Activated naive CD4-positive, alpha-beta T cell treated with anti-CD3 and anti-CD28 coated beads, Interleukin-2, amount 50 U/mL, for 72 hours (primary cell): ENCODE results near the gene CSNK1A1. TPM values are rescaled to one million over a fixed set of nuclear protein-coding genes. Genes with fewer than 3 reads are reported as not detected.

Source experiments
- ATAC-seq, 2 donors: fragments of 150-1000 bp; cut with Tn5 transposase; 2 replicates each; pipeline ENCODE4 v1.10.0; 2021; ENCODE audit warnings: mild to moderate bottlenecking in 2 of 2, moderate library complexity in 2 of 2
- DNase-seq, 2 donors: peaks; one replicate each; pipeline ENCODE4 v3.0.0; 2021 to 2022; ENCODE audit warnings: low spot score in 2 of 2
- H3K27ac Mint-ChIP-seq, 2 donors: one replicate each; pipeline ENCODE4 v1.8.0; 2022; ENCODE audit warnings: mild to moderate bottlenecking in 2 of 2, mixed read lengths in 2 of 2
- H3K36me3 Mint-ChIP-seq, 2 donors: one replicate each; pipeline ENCODE4 v1.8.0; 2022; ENCODE audit warnings: mixed read lengths in 2 of 2
- H3K9me3 Mint-ChIP-seq, 2 donors: one replicate each; pipeline ENCODE4 v1.8.0; 2022; ENCODE audit warnings: mixed read lengths in 2 of 2
- total RNA-seq, 2 donors: library from RNA; stranded (reverse); gene quantifications; one replicate each; pipeline ENCODE4 v1.2.3, GENCODE V29; 2022

Gene CSNK1A1
- total RNA-seq, 2 donors from 2014 or later: 148 to 197 TPM

GRCh38 chr5:149489605-149490037, 61.6 kb downstream of the CSNK1A1 start:
- Mint-ChIP-seq H3K27ac (no peak overlapping the region), H3K9me3 (no peaks in the 10 kb centered on the region), H3K36me3 (peaks cover 0 to 5% of the 10 kb centered on the region in 2 donors)
- no peak for DNase-seq
- no peak for ATAC-seq

GRCh38 chr5:149488645-149489306, 62.5 kb downstream of the CSNK1A1 start:
- Mint-ChIP-seq H3K36me3 (no peaks in the 10 kb centered on the region), H3K9me3 (no peaks in the 10 kb centered on the region), H3K27ac (peak overlapping the region in 1 of 2 donors; percentile 72)
- ATAC-seq (no peak), DNase-seq (peak in 1 of 2 donors; percentile 14)

GRCh38 chr5:149487672-149488071, 63.6 kb downstream of the CSNK1A1 start:
- no peak for ATAC-seq
- no peaks in the 10 kb centered on the region for H3K9me3 Mint-ChIP-seq
- H3K36me3 Mint-ChIP-seq: no peaks in the 10 kb centered on the region
- peak overlapping the region in 1 of 2 donors; percentile 85 for H3K27ac Mint-ChIP-seq
- no peak for DNase-seq

GRCh38 chr5:149486726-149487635, 64.3 kb downstream of the CSNK1A1 start:
- no peaks in the 10 kb centered on the region for H3K9me3 Mint-ChIP-seq
- ATAC-seq (no peak), DNase-seq (peak in 1 of 2 donors; percentile 9)
- no peaks in the 10 kb centered on the region for H3K36me3 Mint-ChIP-seq
- peak overlapping the region in 1 of 2 donors; percentile 85 for H3K27ac Mint-ChIP-seq

- Mint-ChIP-seq H3K9me3 (no peaks in the 10 kb centered on the region), H3K36me3 (no peaks in the 10 kb centered on the region), H3K27ac (peak overlapping the region in 1 of 2 donors; percentile 55)
- DNase-seq (no peak), ATAC-seq (peak in 1 of 2 donors; percentile 29)
Measured at GRCh38 chr5:149485655-149486615, 65.3 kb downstream of the CSNK1A1 start.

- no peak for ATAC-seq
- no peaks in the 10 kb centered on the region for H3K36me3 Mint-ChIP-seq
Measured at GRCh38 chr5:149481485-149481884, 69.8 kb downstream of the CSNK1A1 start.

GRCh38 chr5:149478761-149479160, 72.5 kb downstream of the CSNK1A1 start:
- H3K36me3 Mint-ChIP-seq: no peaks in the 10 kb centered on the region
- H3K27ac Mint-ChIP-seq: no peak overlapping the region

More at GRCh38 chr5:149481485-149481884, 69.8 kb downstream of the CSNK1A1 start:
- no peak overlapping the region for H3K27ac Mint-ChIP-seq
- peak in 1 of 2 donors; percentile 18 for DNase-seq
- H3K9me3 Mint-ChIP-seq: no peaks in the 10 kb centered on the region

GRCh38 chr5:149475777-149476176, 75.5 kb downstream of the CSNK1A1 start:
- H3K9me3 Mint-ChIP-seq: no peaks in the 10 kb centered on the region
- no peak overlapping the region for H3K27ac Mint-ChIP-seq
- no peaks in the 10 kb centered on the region for H3K36me3 Mint-ChIP-seq
- no peak for DNase-seq
- ATAC-seq: no peak

More at GRCh38 chr5:149478761-149479160, 72.5 kb downstream of the CSNK1A1 start:
- ATAC-seq (no peak), DNase-seq (no peak)
- no peaks in the 10 kb centered on the region for H3K9me3 Mint-ChIP-seq

GRCh38 chr5:149474198-149474597, 77.0 kb downstream of the CSNK1A1 start:
- DNase-seq (peak in 1 of 2 donors; percentile 28), ATAC-seq (no peak)
- Mint-ChIP-seq H3K27ac (no peak overlapping the region), H3K9me3 (no peaks in the 10 kb centered on the region), H3K36me3 (no peaks in the 10 kb centered on the region)

- ATAC-seq (no peak), DNase-seq (no peak)
- no peaks in the 10 kb centered on the region for H3K36me3 Mint-ChIP-seq
- no peaks in the 10 kb centered on the region for H3K9me3 Mint-ChIP-seq
- H3K27ac Mint-ChIP-seq: peak overlapping the region in 1 of 2 donors; percentile 75
Measured at GRCh38 chr5:149473441-149473840, 77.8 kb downstream of the CSNK1A1 start.

- no peak overlapping the region for H3K27ac Mint-ChIP-seq
- H3K36me3 Mint-ChIP-seq: no peaks in the 10 kb centered on the region
- ATAC-seq (peak in 1 of 2 donors; percentile 10), DNase-seq (peak in 1 of 2 donors; percentile 41)
- H3K9me3 Mint-ChIP-seq: no peaks in the 10 kb centered on the region
Measured at GRCh38 chr5:149472399-149472798, 78.8 kb downstream of the CSNK1A1 start.

GRCh38 chr5:149471406-149472183, 79.6 kb downstream of the CSNK1A1 start:
- no peaks in the 10 kb centered on the region for H3K9me3 Mint-ChIP-seq
- ATAC-seq (no peak), DNase-seq (peak in 1 of 2 donors; percentile 43)
- H3K36me3 Mint-ChIP-seq: no peaks in the 10 kb centered on the region
- H3K27ac Mint-ChIP-seq: no peak overlapping the region

- no peaks in the 10 kb centered on the region for H3K9me3 Mint-ChIP-seq
- no peak overlapping the region for H3K27ac Mint-ChIP-seq
- no peaks in the 10 kb centered on the region for H3K36me3 Mint-ChIP-seq
- ATAC-seq (no peak), DNase-seq (no peak)
Measured at GRCh38 chr5:149470942-149471341, 80.3 kb downstream of the CSNK1A1 start.

- Mint-ChIP-seq H3K9me3 (no peaks in the 10 kb centered on the region), H3K27ac (no peak overlapping the region), H3K36me3 (no peaks in the 10 kb centered on the region)
- ATAC-seq: peak; percentile 35 to 36
- no peak for DNase-seq
Measured at GRCh38 chr5:149466457-149466972, 84.7 kb downstream of the CSNK1A1 start.

- H3K27ac Mint-ChIP-seq: no peak overlapping the region
- no peaks in the 10 kb centered on the region for H3K36me3 Mint-ChIP-seq
- no peaks in the 10 kb centered on the region for H3K9me3 Mint-ChIP-seq
- no peak for DNase-seq
- ATAC-seq: no peak
Measured at GRCh38 chr5:149464796-149465489, 86.3 kb downstream of the CSNK1A1 start.
